Inferior parietal cortex (tissue), 1 donor: ENCODE results near the gene BTBD16.

Source experiments
- DNase-seq: peaks from one replicate; pipeline ENCODE4 v3.0.0-alpha.2; 2016; ENCODE audit errors: extremely low spot score

Gene BTBD16

GRCh38 chr10:122373721-122374120, 102.6 kb downstream of the BTBD16 start:
- no peak for DNase-seq

DNA sequence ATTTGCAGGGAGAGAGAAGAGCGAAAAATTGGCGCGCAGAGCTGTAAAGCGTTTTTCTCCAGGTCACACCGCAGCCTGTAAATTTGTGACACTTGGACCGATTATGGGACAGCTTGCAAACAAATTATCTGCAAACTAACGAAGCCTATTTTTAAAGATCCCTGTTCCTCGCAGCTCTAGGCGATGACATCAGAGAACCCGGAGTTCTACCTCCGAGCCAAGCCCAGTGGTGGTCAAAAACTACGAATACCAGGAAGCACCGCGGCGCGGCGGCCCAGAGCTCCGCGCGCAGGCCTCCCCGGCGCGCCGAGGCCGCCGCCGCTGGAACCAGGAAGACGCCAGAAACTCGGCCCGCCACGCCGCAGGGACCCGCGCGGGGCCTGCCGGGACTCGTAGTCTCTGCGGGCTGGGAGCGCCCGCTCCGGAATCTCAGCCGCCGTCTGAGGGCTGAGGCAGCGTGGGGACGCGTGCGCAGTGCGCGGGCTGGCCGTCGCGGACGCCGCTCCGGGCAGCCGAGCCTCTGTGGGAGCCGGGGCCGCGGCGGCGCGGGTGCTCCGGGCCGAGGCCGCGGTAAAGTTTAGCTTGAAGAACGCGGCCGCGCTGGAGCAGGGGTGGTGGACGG, 103.3 kb downstream of the BTBD16 start, which contains the start of gene PLEKHA1:
Gene PLEKHA1 (plus strand): TSS at position 472 of the 622 bp plus-strand sequence. CDS start 18,493 bp downstream, outside the sequence.
- DNase-seq, result peak; percentile 93

- no peak for DNase-seq
Measured at GRCh38 chr10:122374859-122375678, 104.0 kb downstream of the BTBD16 start.

DNA sequence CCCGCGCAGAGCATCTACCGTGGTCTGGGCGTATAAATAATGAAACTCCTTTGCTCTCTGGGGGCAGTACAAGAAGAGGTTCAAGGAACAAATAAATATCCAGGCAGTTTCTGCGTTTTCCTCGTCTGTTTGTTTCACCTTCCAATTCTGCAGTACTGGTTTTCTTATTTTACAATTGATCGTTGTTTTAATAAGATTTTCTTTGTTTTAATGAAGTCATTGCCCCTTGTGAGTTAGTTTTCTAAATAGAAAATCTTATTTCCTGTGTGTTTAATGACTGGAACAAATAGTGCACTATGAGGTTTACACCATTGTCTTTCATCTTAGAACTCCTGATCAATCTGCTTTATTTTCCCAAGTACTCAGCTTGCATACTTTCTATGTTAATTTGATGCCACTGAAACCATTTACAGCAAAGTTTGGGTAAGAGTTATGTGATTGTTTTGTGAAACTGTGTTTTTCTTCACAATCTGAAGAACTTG, 104.6 kb downstream of the BTBD16 start:
- DNase-seq, result no peak

GRCh38 chr10:122376364-122376961, 105.4 kb downstream of the BTBD16 start:
- DNase-seq, result no peak

DNA sequence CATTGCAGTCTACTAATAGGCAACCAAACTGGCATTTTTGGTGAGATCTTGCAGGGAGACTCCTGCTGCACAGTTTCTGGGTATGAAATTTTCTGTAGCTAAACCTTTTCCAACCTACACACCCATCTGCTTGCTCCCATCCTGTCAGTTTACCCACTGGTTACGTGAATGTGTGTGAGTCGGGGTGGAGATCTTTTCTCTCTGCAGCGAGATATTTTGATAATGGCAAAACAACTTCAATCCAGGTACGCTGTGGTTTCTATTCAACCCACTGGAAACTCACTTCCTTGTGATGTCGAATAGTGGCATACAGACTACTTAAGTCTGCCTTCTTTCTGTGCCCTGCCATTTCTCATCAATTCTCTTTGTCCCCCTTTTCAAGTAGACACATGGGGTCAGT, 107.9 kb downstream of the BTBD16 start:
- no peak for DNase-seq

DNA sequence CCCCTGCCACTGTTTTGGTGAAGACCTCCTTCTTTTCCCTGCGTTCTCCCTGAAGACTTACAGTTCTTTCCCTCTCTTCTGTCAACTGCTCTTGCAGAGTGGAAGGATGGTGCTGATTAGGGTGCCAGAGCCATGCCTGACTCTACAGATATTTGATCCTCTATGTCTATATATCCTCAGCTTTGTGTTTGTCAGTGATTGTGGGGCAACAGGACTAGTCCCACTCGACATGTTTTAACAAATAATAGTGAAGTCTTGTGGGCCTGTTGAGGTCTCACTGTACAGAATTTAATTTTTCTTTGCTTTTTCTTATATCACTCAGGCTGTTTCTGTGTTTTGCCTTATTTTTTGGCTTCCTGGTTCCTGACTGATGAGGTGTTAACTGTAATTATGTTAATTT, 108.4 kb downstream of the BTBD16 start:
- no peak for DNase-seq

DNA sequence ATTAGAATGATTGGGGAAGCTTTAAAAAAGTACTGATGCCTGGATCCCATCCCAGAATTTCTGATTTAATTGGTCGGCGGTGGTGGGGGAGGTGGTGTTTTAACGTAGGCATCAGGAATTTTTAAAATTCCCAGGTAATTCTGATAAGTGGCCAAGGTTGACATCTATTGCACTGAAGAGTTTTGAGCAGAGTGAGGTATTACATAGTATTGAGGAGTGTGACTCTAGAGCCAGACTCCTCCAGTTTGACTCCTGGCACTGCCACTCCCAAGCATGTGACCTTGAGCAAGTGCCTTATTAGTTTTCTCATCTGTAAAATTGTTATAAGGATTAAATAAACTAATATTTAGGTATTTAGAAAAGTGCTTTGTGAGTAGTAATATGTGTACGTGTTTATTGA, 109.6 kb downstream of the BTBD16 start:
- no peak for DNase-seq

DNA sequence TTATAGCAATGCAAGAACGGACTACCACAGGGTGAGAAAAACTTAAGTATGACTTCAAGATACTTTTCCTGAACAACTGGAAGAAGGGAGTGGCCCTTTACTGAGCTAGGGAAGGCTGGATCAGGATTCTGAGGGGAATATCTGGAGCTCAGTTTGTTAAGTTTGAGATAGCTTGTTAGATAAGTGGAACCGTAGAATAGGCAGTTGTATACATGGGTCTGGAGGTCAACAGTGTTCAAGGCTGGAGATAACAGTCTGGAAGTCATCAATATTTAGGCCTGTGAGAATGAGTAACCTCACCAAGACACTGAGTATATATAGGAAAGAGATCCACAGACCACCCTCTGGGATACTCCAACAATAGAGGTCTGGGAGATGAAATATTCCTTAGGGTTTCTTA, 110.6 kb downstream of the BTBD16 start:
- no peak for DNase-seq

GRCh38 chr10:122386514-122386913, 115.4 kb downstream of the BTBD16 start:
- no peak for DNase-seq

DNA sequence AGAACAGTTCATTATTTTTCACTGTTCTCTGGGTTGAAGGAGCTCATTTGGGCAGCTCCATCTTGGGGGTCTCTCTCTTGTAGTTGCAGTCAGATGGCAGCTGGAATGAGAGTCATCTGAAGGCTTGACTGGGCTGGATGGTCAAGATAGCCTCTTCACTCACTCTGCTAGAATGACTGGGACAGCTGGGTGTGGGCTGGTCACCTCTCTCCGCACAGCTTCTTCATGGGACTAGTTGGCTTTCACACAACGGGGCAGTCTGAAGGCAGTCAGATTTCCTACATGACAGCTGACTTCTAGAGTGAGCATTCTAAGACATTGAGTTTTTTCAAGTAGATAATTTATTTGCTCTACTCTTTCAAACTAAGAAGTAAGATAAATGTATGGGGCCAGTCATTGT, 116.5 kb downstream of the BTBD16 start:
- DNase-seq, result no peak
